AG10803 (cell line): ENCODE results near the gene MAT2A.

Experiments
- DNase-seq: peaks from one replicate; pipeline ENCODE4 v3.0.0; 2010; ENCODE audit warnings: low read depth
- H3K4me3 ChIP-seq: 2 replicates; pipeline ENCODE4 v1.5.1; 2011; ENCODE audit warnings: mild to moderate bottlenecking, low read length, control low read depth
- TF ChIP-seq, protein P1 (sequence below): conservative IDR thresholded peaks from 2 replicates; pipeline ENCODE4 v1.5.1; 2011; ENCODE audit warnings: mild to moderate bottlenecking, low read length, control low read depth, inconsistent platforms

MAT2A gene

GRCh38 chr2:85575739-85576138, 36.8 kb downstream of the MAT2A start:
- no peak for DNase-seq
- TF ChIP-seq, protein P1, sequence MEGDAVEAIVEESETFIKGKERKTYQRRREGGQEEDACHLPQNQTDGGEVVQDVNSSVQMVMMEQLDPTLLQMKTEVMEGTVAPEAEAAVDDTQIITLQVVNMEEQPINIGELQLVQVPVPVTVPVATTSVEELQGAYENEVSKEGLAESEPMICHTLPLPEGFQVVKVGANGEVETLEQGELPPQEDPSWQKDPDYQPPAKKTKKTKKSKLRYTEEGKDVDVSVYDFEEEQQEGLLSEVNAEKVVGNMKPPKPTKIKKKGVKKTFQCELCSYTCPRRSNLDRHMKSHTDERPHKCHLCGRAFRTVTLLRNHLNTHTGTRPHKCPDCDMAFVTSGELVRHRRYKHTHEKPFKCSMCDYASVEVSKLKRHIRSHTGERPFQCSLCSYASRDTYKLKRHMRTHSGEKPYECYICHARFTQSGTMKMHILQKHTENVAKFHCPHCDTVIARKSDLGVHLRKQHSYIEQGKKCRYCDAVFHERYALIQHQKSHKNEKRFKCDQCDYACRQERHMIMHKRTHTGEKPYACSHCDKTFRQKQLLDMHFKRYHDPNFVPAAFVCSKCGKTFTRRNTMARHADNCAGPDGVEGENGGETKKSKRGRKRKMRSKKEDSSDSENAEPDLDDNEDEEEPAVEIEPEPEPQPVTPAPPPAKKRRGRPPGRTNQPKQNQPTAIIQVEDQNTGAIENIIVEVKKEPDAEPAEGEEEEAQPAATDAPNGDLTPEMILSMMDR, result no peak
- H3K4me3 ChIP-seq, result no peak overlapping the region

GRCh38 chr2:85577063-85577385, 38.1 kb downstream of the MAT2A start:
- H3K4me3 ChIP-seq, result no peak overlapping the region
- TF ChIP-seq, protein P1, result no peak
- no peak for DNase-seq

GRCh38 chr2:85577386-85578242, 38.6 kb downstream of the MAT2A start, which contains the start of gene VAMP8:
VAMP8 (plus strand) TSS chr2:85577586; CDS start chr2:85577647, 61 bp downstream.
- DNase-seq, result no peak
- H3K4me3 ChIP-seq, result no peak within 1 kb of the TSS

DNA sequence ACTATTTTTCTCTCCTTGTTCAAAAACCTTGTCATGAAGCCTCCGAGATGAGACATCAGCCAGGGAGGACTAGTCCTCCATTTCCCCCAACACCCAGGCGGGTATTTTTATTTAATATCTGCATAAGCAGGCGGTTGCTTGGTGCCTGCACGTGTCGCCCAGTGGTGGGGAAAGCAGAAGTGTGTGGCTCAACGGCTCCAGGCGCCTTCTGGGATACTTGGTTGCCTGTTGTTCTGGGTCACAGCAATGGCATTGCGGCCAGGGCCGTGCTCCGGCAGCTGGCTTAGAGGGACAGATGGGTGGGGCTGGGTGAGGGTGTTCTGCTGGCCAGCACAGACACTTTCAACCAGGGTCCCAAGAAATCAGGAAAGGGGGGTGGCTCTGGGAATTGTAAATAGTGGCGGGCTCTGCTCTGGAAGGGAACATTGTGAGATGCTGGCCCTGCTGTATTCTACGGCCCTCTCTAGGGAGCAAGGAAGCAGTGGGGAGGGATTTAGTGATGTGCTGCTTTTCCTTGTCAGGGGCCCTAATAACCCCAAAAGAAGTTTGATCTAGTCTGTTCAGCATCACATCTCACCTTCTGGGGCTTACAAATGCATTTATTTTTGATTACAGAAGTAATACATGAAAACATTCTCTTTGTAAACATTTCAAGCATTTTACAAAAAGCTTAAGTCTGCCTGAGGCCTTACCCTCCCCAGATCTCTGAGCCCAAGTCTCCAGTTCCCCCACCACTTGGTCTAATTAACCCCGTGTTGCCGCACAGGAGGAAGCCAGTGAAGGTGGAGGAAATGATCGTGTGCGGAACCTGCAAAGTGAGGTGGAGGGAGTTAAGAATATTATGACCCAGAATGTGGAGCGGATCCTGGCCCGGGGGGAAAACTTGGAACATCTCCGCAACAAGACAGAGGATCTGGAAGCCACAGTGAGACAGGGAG, 39.5 kb downstream of the MAT2A start:
- no peak overlapping the region for H3K4me3 ChIP-seq
- TF ChIP-seq, protein P1, result no peak
- no peak for DNase-seq

More at GRCh38 chr2:85577386-85578242, 38.6 kb downstream of the MAT2A start, which contains the start of gene VAMP8:
- TF ChIP-seq, protein P1, result no peak

DNA sequence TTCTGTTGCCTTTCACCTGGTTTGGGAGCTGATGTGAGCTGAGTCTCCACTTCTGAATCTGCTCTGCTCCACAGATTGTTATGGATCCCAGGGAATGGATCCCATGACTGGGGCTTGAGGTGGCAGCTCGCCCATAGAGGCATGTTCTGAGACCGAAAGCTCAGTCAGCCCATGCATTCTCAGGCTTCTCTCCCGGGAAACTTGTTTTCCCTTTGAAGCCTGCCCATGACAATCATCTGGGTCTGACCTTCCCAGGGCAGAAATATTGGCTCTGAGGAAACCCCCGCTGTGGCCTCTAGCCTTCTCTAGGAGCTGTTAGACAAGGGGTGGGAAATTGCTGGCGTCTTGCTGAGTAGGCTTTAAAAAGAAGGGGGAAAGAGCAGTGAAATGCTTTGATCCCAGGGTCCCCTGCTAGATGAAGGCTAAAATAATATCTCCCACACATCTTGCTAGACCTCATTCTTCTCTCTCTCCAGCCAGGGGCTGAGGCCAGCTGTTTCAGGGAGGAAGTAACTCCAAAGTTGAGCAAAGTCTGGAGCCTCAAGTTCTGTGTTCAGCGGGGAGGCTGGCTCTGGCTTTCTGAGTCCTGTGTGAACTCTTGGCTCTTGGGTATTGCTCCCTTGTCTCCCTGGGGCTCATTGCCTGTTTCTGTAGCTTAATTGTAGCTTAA, 40.4 kb downstream of the MAT2A start:
- no peak overlapping the region for H3K4me3 ChIP-seq
- no peak for DNase-seq
- TF ChIP-seq, protein P1, result no peak

DNA sequence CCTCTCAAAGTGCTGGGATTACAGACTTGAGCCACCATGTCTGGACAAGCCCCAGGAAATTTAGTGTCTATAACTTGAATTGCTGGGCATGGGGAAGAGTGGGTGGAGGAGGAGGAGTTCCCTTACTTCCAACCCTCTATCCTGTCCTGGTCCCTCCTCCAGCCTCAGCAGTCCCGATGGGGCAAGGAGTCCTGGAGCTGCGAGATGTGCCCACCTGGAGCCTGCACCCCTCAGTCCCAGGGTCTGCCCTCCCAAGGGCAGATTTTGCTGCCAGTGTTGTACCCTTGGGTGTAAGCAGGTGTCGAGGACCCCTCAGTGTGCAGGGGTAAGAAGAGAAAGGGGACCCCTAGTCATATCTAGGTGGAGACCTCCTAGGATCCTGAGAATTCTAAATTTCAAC, 41.2 kb downstream of the MAT2A start:
- DNase-seq, result no peak
- TF ChIP-seq, protein P1, result no peak
- no peak overlapping the region for H3K4me3 ChIP-seq
